NB4 (cell line): Measurements from ENCODE around the gene TERC.

ENCODE experiments used
- DNase-seq: peaks from one replicate; pipeline ENCODE4 v3.0.0; 2010; ENCODE audit warnings: low read depth
- H3K4me3 ChIP-seq: one replicate; pipeline ENCODE4 v1.5.1; 2011; ENCODE audit warnings: mild to moderate bottlenecking, low read depth, low read length, moderate library complexity
- MYC ChIP-seq: IDR thresholded peaks from 2 replicates; pipeline ENCODE4 v1.6.1; 2011; ENCODE audit warnings: low read depth, low read length
- POLR2A ChIP-seq: IDR thresholded peaks from 2 replicates; pipeline ENCODE4 v1.6.1; 2011; ENCODE audit warnings: mild to moderate bottlenecking; ENCODE audit not compliant: insufficient read length; ENCODE audit errors: extremely low read depth
- TF ChIP-seq, protein P1 (sequence below): IDR thresholded peaks from one replicate; pipeline ENCODE4 v1.5.1; 2012; ENCODE audit warnings: low read depth, low read length
- TF ChIP-seq, protein P2 (sequence below): IDR thresholded peaks from 2 replicates; pipeline ENCODE4 v1.6.1; 2011; ENCODE audit warnings: low read depth, low read length

TERC gene

DNA sequence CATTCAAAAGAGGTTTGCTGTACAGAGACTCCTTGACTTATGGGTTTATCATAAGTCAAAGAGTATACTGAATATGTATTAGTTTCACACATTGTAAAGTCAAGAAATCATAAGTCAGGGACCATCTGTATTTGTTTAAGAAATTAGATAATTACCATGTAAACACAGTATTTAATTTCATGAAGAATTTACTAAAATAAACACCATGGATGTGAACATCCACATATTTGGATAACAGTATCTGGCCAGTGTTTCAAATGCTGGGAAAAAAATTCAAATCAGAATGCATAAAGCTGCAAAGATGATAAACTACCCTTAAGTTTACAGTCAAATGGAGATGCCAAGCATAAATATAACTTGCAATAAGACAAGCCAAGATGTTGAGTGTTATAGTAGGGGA is 25.4 kb upstream of the TERC start:
- no peak overlapping the region for H3K4me3 ChIP-seq
- no peak for DNase-seq
- no peak for TF ChIP-seq MYC
- TF ChIP-seq, protein P1, sequence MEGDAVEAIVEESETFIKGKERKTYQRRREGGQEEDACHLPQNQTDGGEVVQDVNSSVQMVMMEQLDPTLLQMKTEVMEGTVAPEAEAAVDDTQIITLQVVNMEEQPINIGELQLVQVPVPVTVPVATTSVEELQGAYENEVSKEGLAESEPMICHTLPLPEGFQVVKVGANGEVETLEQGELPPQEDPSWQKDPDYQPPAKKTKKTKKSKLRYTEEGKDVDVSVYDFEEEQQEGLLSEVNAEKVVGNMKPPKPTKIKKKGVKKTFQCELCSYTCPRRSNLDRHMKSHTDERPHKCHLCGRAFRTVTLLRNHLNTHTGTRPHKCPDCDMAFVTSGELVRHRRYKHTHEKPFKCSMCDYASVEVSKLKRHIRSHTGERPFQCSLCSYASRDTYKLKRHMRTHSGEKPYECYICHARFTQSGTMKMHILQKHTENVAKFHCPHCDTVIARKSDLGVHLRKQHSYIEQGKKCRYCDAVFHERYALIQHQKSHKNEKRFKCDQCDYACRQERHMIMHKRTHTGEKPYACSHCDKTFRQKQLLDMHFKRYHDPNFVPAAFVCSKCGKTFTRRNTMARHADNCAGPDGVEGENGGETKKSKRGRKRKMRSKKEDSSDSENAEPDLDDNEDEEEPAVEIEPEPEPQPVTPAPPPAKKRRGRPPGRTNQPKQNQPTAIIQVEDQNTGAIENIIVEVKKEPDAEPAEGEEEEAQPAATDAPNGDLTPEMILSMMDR, result no peak
- TF ChIP-seq, protein P2, sequence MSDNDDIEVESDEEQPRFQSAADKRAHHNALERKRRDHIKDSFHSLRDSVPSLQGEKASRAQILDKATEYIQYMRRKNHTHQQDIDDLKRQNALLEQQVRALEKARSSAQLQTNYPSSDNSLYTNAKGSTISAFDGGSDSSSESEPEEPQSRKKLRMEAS, result no peak
- no peak for TF ChIP-seq POLR2A

DNA sequence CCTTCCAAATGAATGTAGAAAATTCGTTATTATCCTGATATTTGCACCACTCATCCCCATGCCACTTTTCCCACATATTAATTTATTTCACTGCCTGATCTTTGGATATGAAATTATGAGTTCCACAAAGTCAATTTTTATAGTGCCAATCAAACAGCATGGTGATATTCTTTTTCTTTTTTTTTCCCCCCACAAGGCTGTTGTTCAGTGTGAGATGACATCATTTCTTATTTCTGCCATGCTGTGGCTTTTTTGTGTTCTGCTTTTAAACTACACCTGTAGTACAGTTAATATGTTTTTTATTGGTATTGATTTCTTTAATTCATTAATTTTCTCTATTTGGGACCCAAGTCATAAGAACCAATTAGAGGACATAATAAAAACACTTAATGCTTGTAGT is 22.9 kb upstream of the TERC start:
- TF ChIP-seq, protein P1, result no peak
- TF ChIP-seq, protein P2, result no peak
- TF ChIP-seq POLR2A (no peak), MYC (no peak)
- DNase-seq, result no peak

DNA sequence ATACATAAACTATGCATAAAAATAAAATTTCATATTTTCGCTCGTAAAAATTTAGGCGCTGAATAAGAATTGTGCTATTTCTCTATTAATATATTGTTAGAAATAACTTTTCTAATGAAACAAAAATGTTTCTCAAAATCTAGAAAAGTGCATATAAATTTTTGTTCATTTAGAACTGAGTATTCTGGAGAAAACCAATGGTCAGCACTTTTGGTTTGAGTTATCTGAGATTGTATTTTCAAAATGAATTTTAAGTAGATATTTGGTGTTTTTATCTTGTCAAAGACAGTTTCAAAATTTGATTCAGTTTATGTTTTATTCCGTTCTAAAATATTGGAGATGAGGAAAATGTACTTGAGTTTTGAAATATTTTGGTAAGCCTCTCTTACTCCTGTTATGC is 22.3 kb upstream of the TERC start:
- no peak for DNase-seq
- H3K4me3 ChIP-seq, result no peak overlapping the region
- TF ChIP-seq MYC (no peak), POLR2A (no peak)
- TF ChIP-seq, protein P2, result no peak
- TF ChIP-seq, protein P1, result no peak

More for the DNA sequence above, 22.9 kb upstream of the TERC start:
- no peak overlapping the region for H3K4me3 ChIP-seq

DNA sequence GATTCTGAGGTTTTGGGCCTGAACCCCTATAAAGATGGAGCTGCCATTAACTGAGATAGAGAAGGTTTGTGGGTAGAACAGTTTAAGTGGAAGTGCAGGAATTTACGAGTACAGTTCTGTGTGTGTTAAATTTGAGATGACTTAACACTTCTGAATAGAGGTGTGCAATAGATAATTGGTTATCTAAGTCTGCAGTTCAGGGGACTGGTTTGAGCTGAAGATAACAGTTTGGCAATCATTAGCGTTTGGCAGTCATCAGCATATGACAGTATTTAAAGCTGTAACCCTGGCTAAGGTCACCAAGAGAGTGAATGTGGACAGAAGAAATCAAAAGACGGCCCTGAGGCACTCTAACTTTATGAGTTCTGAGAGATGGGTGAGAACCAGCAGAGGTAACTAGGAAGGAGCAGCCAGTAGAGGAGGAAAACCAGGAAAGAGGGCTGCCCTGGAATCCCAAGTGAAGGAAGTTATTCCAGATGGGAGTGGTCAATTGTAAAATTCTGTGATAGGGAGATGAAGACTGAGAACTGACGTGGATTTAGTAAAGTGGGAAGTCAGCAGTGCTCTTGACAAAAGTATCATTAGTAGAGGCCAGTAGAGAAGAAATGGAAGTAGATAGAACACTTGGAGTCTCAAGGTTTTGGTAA is 16.5 kb upstream of the TERC start:
- TF ChIP-seq MYC, result no peak
- TF ChIP-seq, protein P1, result no peak
- TF ChIP-seq, protein P2, result no peak
- TF ChIP-seq POLR2A, result no peak
- H3K4me3 ChIP-seq, result no peak overlapping the region
- no peak for DNase-seq

DNA sequence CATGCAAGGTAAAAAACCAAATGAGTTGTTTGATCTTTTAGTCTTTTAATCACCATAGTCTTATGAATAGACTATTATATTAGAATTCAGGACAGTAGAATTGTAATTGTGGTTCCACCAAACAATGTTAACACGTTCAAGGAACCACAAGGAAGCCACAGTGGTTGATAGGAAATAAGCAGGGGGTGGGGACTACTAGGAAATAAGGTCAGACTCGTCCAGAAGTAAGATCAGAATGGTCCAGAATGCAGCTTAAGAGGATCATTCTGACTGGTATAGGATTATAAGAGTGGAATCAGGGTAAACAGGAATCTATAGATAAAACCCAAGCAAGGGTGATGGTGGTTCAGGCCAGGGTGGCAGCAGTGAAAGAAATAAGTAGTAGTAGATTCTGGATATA is 15.9 kb upstream of the TERC start:
- H3K4me3 ChIP-seq, result no peak overlapping the region
- DNase-seq, result no peak
- TF ChIP-seq MYC, result no peak
- TF ChIP-seq, protein P2, result no peak
- TF ChIP-seq, protein P1, result no peak
- TF ChIP-seq POLR2A, result no peak

DNA sequence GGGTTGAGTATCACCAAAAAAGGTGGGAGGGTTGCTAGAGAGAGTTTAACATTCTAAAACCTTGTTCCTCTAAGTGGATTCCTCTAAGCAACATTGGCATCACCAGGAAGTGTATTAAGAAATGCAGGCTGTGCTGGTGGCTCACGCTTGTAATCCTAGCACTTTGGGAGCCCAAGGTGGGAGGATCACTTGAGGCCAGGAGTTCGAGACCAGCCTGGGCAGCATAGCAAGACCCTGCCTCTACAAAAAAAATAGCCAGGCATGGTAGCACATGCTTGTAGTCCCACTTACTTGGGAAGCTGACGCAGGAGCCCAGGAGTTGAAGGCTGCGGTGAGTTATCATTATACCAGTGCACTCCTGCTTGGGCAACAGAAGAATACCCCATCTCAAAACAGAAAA is 13.0 kb upstream of the TERC start:
- H3K4me3 ChIP-seq, result no peak overlapping the region
- no peak for DNase-seq
- TF ChIP-seq POLR2A (no peak), MYC (no peak)
- TF ChIP-seq, protein P1, result no peak
- TF ChIP-seq, protein P2, result no peak
